Activated T-helper 9 cell treated with anti-CD3 and anti-CD28 coated beads, Interleukin-2, amount 50 U/mL, for 16 hours (primary cell): ENCODE data around the gene B9D1.

Experiments used
- DNase-seq: peaks from one replicate; pipeline ENCODE4 v3.0.0-alpha.2; 2020; ENCODE audit warnings: low read depth

B9D1 gene

DNA sequence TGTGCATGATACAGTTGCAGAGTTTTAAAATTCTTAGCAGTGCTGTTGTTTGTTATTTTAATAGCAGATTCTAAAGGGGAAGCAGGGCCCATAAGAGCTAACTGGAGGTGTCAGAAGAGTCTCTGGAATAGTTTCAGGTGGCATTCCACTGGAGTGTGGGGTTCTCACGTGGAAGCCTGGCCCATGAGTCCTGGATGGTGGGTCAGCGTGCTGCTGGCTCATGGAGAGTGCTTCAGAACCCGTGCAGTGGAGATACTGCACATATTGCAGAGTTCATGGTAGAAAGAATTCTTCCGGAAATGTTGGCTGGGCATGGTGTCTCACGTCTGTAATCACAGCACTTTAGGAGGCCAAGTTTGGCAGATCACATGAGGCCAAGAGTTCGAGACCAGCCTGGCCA lies 43.9 kb downstream of the B9D1 start:
- no peak for DNase-seq

DNA sequence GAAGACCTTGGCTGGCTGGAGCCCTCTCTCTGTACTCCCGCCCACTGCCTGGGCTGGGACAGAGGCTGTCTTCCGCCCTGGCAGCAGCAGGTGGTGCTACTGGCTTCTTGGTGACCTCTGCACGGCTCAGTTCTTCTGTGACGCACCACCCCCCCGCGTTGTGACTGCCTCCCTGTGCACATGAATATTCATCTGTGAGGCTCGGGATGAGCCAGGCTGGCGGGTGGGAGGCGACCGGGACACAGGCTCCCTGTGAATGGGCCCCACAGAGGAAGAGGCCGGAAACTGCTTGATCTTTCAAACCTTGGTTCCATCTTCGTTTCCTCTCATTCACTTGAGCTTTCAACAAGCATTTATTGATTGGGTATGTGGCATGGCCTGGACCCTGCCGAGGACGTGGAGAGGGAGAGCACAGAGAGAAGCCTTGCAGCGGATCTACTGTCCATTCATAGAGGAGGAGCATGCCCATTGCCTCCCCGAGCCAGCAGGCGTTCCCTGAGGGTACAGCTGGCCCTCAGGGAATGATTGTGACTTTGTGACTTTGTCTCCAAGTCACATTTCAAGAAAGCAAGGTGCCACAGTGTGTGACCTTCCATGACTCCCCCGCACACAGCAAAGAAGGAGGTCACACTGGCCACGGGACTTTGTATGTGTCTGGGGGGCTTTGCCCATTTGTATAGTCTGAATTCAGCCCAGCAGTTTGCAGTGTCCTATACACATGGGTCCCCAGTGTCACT lies 45.0 kb downstream of the B9D1 start:
- no peak for DNase-seq

DNA sequence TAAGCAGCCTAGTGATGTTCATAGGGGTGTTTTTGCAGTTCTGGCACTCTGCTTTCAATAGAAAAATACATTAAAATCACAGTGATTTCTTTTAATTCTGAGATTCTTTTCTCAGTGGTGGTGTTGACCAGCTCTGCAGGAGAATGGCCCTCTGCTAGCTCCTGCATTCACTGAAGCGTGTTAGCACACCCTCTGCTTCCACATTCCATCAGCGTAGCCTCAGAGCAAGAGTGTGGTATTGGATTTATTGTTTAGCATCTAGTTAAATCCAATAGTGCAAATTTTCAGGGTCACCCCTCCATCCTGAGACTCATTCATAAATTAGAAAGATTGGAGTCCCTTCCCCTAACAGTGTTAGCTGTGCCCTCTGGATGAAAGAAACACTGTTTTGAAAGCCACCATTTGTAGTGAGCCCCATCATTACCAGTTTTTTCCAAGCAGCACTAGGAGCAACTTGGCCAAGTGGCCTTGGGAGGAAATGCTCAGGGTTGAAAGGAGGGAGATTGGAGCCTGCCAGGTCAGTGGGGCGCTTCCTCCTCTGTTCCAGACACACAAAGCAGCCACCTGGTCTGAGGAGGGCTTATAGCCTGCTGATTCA lies 45.7 kb downstream of the B9D1 start:
- no peak for DNase-seq

DNA sequence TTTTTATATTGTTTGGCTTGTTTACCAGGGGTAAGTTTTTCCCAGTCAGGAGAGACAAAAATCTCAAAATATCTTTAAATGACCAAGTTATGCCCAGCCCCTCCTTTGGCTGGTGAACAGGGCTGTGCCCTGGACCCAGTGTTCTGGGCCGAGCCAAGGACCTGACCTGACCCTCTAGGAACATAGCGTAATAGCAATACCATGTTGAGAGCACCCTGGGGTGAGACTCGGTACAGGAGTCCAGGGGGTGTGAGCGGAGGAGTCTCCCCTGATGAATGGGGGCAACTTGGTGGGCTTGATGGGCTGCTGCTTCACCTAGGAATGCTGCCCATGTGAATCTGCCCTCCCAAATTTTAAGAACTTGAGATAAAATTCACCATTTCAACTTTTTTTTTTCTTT lies 47.4 kb downstream of the B9D1 start:
- no peak for DNase-seq

DNA sequence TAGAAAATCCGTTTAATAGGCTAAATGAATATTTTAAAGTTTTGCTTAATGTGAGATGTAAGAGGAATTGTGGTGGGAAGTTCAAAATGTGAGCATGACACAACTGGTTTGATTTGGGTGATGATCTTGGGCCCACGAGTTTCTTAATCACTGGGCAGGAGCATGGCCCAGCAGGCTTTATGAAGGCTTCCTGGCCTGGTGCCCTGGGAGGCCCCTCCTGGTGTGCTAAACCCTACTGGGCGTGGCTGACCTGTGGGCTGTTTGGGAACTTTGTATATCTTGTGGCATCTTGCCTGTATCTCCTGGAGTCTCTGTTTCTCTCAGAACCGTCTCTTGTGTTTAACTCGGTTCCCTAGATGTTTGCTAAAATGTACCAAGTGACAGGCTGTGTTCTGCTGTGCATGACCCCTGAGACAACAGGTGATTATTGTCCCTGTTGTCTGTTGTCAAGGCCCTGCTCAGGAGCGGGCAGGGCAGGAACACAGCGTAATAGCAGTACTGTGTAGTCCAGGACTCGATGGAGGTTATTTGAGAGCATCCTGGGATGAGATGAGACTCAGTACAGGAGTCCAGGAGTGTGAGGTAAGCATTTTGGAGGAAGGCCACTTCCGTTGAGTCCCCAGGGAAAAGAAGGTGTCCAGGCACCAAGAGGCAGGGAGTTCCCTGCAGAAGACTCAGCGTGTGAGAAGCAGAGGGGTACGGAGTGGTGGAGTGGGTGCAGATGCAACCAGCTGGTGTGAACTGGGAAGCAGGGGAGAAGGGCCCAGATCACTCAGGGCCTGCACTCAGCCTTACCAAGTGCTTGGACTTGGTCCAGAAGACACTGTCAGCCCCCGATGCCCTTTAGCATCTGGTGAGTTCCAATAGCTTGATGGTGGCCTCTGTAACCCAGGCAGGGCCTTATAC lies 48.5 kb downstream of the B9D1 start:
- no peak for DNase-seq

DNA sequence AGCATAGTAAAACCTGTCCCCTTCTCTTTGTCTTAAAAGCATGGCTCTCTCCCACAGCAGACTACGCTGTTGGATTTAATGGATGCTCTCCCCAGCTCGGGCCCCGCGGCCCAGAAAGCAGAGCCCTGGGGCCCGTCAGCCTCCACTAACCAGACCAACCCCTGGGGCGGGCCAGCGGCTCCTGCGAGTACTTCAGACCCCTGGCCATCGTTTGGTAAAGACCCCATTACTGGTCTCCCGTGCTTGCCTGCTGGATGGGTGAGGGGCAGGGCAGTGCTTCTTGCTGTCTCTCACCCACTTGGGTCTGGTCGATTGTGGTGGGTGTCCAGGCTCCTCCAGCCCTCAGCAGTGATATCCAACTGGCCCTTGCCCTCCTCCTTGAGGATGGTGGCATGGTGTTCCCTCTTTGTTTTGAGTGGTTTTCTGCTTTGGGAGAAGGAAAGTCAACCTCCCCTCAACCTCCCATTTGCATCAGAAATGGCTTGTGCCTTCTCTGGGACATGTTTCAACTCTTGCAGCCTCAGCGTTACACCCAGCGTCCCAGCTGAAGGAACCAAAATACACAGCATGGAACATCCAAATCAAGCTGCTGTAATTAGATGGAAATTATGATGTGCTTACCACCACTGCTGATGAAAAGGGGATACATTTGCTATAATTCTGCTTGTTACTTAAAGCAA lies 49.3 kb downstream of the B9D1 start:
- no peak for DNase-seq

DNA sequence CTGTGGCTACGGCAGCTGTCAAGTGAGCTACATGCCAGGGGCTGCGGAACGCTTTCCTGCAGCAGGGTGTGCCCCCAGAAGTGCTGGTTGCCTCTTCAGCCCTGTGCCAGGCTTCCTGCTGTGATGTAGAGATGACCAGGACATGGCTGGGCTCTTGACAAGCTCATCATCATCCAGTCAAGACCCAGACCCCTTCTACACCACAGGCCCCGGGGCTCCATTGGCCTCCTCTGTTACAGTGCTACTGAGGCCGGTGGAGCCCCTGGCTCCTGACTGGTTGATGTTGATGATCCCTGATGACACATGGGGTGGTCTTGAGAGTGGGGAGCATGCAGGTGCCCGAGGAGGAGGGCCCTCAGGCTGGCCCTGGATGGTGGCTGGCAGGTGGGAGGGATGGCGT lies 50.1 kb downstream of the B9D1 start:
- no peak for DNase-seq

DNA sequence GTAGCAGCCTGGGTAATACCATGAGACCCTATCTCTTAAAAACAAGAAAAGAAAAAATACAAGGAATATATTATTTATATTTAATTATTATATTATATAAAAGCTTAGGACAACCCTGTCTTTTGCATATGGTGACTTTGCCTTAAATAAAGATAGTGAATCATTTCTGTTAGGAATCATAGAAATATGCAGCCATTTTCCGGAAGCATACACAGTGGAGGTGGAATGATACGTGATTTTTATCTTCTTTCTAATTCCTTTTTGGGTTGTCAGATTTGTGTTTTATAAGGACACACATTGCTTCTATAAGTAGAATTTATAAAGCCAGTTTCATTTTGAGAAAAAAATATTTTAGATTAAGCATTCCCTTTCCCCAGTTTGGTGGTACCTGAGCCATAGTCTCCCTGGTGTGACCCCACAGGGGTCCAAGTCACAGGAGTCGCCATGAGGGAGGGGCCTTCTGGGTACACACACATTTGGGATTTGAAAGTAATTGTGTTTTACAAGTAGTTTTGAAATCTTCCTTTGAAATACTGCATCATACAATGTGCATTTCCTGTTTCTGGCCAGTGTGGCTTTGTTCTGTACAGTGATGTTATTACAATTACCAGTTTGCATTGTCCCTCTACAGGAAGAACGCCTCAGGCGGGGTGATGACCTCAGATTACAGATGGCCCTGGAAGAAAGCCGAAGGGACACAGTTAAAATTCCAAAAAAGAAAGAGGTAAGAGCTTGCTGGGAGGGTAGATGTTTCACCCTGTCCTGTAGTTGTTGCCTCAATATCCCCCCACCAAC lies 50.9 kb downstream of the B9D1 start:
- no peak for DNase-seq

DNA sequence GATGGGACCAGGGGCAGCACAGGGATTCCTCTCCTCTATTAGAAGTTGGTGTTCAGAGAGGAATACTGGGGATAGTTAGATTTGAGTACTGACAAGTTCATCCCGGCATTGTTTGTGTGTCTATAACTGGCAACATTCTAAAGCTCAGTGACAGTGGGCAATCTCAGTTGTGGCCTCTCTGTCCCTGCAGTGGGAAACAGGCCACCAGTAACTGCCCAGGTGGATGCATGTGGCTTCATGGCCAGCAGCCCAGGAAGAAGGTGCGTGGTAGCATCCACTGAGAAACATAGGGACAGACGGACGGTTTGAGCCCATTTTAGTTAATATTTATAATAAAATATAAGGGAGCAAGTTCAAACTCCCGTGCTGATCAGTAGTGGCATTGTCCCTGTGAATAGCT lies 51.5 kb downstream of the B9D1 start:
- no peak for DNase-seq

DNA sequence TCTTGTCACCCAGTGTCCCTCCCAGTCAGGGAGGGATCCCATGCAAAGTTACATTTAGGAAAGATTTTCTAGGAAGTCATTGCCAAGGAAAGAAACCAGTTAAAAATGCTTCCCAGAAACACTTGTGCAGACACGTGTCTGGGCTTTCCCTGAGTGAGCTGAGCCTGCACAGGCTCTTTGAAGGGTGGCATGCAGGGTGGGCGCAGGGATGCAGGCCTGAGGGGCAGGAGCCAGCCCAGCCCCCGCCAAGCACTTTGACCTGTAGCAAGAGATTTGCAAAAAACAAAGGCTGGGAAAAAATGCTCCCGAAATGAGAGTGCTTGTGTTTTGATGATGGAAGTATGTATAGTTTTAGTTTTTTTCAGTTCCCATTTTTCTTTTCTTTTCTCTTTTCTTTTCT lies 52.4 kb downstream of the B9D1 start:
- no peak for DNase-seq

DNA sequence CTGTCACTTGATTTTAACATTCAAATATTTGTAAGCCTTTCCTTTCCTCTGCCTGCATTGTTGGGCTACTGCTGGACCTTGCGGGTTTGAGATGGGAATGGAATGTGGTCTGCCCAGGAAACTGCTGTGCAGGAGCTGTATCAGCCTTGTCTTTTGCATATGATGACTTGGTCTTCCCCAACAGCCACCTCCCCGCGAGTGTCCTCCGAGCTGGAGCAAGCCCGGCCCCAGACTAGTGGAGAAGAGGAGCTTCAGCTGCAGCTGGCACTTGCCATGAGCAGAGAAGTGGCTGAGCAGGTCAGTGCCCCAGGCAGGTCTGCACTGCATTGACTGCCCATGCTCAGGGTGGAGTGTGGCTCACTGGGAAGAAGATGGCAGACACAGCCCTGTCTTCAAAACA lies 52.8 kb downstream of the B9D1 start:
- no peak for DNase-seq

DNA sequence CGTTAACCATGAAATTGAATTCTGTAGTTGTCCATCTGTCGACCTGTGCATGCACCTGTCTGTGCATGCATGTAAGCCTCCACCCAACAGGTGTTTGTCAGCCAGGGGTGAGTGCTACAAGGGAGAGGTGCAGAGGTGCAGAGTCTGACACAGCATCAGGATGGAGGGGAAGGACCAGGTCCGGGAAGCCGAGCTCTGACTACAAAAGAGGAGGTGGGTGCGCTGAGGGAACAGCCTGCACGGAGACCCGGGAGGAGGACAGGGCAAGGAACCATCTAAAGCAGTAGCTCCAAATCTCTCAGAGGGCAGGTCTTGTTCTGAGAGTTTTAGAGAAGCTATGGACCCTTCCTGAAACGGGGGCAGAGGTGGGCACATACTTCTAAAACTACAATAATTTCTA lies 54.1 kb downstream of the B9D1 start:
- DNase-seq, result no peak

DNA sequence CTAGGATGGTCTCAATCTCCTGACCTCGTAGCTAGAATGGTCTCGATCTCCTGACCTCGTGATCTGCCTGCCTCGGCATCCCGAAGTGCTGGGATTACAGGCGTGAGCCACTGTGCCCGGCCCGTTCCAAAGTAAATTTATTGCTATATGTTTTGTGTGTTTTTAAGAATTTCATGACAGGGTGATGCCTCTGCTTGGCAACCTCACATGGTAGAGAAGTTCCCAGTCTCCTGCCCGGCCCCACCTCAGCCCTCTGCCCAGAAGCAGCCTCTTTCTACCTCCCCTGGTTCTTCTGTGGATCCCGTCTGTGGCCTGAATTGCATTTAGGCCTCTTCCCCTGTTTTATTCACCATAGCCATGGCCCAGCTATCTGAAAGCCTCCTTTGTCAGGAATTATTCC lies 55.0 kb downstream of the B9D1 start:
- no peak for DNase-seq

DNA sequence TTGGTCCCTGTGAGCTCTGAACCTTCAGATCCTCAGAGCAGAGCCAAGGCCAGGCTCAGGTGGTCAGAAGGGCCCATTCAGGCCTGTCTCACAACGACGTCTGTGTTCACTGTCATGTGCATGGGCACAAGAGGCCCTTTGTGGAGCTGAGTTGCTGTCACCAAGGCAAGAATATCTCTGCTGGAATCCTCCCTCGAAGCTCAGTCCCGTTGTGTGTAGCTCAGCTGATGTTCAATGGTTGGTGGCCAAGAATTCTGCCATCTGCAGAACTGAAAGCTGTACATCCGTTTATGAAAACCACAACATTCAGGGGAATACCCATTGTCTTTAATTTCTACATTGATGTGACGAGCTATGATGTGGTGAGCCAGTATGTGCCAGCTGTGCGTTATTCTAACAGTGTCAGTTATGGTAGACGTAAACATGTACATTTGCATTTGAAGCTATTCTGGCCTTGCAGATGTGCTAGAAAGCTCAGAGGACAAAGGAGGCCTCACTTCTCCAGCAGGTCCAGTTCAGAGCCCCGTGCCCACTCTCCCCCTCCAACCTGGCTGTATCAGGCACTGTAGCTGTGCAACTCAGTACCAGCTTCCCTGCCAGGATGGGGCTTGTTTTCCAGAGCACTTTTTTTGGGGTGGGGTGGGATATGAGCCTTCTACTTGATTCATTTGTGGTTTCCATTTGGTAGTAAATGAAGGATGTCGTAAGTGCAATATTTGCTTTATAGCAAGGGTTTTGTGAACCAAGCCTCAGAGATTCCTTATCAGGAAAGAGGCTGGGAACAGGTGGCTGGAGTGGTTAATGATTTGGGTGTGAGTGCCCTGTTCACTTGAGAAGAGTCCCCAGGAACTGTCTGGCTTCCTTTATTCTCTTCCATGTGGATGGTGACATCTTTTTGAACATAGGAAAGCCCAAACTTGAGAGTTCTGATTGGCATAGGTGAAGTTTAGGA lies 56.1 kb downstream of the B9D1 start:
- no peak for DNase-seq

DNA sequence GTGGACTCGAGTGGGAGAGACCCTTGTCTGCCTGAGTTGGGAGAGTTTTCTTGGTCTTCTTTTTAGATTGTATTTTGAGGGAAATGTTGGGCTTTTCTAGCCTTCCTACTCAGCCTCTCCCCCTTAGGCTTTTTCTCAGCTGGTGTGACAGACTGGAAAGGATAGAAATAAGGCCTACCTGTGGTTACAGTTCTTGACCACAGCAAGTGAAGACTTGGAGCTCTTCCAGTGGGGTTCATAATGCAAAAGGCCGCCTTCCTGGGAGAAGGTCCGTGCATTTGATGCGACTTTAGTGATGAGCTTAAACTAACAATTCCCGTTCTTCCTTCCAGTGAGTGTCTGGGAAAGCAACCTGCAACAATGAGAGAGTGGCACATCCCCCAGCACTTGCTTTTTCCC lies 56.8 kb downstream of the B9D1 start:
- no peak for DNase-seq

DNA sequence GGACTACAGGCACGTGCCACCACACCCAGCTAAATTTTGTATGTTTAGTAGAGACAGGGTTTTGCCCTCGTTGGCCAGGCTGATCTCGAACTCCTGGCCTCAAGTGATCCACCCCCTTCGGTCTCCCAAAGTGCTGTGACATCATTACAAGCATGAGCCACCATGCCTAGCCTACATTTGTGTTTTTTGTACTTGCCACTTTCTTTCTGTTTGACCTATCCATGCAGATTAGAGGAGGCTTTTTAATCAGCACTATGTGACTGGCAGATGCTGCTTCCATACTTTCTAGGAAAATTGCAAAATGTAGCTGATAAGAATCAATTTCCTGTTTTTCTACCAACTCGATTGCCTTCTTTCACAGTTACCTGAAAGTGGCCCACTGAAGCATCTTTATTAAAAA lies 57.3 kb downstream of the B9D1 start:
- DNase-seq, result no peak

DNA sequence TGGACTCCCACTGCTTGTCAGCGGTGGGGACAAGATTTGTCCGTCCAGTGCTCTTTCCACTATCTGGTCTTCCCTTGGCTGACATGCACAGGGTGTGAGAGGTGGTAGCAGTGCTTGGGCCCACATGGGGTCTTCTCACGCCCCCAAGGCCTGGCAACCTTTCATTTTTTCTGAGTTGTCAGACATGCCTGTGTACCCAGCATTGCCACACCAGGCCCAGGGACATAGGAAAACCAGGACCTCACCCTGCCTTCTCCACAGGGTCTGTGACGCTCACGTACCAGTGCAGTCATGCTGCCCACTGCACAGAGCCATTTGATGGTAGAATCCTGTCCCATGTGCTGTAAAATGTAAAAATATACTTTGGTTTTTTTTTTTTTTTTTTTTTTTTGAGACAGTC lies 57.8 kb downstream of the B9D1 start:
- DNase-seq, result no peak

DNA sequence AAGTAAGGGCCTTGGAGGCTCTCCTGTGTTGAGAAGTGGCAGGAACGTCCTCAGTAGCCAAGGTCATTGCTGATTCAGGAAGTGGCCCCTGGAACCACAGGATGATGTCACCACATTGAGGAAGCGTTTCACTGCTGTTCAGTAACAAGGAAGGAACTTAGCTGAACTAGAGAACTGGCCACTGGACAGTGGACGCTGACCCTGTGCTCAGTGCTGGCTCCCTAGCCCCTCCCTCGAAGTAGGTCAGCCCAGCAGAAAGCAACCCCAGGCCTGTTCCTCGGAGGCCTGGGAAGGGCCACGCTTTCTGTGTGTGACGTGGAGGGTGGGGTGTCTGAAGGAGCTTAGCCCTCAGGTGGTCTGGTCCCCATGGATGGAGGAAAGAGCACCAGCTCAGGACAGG lies 58.3 kb downstream of the B9D1 start:
- DNase-seq, result no peak

DNA sequence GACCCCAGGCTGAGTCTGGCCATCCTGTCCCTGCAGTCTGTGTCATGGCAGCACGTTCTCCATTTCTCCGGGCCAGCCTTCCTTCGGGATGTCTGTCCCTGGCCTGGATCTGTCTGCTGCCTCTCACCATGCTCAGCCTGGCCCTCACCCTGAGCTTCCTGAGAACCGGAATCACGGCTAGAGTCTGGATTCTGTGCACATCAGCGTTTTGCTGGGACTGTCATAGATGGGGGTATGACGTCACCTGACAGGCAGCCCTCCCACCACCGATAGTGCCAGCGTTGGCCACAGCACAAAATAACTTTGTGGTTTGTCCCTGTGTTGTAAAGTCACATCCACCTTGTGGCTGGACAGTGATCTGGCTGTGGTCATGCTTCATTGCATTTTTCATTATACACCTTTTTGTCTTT lies 59.2 kb downstream of the B9D1 start:
- DNase-seq, result no peak

DNA sequence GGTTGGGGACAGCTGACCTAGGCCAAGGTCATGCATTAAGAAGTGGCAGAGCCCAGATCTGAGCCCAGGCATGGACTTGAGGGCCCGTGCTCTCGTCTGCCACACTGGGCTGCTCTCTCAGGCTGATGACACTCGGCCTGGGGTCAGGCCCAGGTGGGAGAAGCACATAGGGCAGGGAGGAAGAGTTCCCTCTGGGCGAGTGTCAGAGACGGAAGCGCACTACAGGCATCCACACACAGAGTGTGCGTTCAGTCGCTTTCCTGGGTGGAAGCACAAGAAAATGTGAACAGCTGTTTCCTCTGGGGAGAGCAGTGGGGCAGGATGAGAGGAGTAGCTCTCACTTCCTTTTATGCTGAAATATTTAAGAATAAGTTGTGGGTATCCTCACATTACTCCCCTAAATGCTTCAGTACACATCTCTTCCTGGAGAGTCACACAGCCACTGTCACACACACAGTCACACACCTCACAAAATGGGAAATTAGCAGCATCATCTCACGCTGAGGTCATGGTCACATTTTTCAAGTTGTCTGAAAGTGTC lies 59.7 kb downstream of the B9D1 start:
- no peak for DNase-seq
